HG02610 (cell line): Measurements from ENCODE around the gene ANTXR1.
"Not testable (repeated sequence)": the region's sequence is repeated elsewhere in the genome, so short reads cannot be mapped to it uniquely, and the experiment has no call there.

Experiments
- ATAC-seq: cut with Tn5 transposase; IDR thresholded peaks from one replicate; pipeline ENCODE4 v1.9.1; 2021; ENCODE audit warnings: mild to moderate bottlenecking, moderate library complexity; ENCODE audit not compliant: unreplicated experiment

The ANTXR1 gene

DNA sequence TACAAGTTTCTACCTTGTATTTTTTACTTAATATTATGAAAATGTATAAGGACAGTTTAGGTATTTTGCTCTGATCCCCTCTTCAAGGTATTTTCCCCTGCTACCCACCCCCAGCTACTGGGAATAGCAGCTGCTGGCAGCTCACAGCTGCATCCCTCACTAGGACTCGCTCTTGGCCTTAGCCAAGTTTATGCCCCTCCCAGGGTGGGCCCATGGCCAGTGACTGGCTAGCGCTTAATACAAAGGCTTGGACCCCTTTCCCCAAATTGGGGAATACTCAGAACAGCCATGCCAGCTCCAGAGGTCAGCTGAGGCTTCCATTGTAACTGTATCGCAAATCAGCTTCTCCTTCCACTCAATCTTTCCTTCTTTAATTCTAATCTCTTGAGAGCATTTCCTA is 242.8 kb downstream of the ANTXR1 start:
- ATAC-seq, result no peak

DNA sequence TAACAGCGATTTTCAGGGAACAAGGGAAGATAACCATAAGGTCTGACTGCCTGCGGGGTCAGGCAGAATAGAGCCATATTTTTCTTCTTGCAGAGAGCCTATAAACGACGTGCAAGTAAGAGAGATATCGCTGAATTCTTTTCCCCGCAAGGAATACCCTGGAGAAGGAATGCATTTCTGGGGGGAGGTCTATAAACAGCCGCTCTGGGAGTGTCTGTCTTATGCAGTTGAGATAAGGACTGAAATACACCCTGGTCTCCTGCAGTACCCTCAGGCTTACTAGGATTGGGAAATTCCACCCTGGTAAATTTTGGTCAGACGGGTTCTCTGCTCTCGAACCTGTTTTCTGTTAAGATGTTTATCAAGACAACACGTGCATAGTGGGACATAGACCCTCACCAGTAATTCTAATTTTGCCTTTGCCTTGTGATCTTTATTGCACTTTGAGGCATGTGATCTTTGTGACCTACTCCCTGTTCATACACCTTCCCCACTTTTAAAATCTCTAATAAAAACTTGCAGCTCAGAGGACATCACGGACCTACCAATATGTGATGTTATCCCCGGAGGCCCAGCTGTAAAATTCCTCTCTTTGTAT is 247.1 kb downstream of the ANTXR1 start:
- ATAC-seq, result not testable (repeated sequence)

DNA sequence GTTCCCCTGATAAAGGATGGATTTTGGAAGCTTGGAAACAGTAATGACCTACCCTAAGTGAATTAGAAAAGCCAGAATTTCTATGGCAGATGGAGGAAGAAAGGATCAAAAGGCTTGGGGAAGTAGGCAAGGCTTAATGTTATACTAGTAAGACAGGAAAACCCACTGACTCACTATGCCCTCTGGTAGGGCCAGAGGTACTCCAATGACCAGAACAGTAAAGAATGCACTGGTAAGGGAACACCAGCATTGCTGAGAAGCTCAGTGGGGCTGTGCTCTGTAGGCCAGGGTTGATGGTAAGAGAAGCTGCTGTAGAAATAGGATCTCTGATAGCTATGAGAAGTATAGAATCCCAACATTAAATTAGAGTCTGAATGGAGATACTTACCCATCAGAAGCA is 247.7 kb downstream of the ANTXR1 start:
- no peak for ATAC-seq

DNA sequence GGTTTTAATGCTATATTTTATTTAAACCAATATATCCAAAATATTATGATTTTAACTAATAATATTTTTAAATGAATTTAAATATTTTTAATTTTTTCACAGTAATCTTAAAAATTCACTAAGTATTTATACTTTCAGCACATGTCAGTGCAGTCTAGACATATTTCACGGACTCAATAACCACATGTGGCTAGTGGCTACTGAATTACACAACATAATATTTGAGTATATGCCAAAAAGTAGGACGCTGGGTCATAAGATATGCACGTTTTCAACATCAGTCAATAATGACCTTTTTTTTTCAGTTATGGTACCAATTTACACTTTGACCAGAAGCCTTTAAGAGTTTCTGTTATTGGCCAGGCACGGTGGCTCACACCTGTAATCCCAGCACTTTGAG is 256.4 kb downstream of the ANTXR1 start:
- no peak for ATAC-seq

DNA sequence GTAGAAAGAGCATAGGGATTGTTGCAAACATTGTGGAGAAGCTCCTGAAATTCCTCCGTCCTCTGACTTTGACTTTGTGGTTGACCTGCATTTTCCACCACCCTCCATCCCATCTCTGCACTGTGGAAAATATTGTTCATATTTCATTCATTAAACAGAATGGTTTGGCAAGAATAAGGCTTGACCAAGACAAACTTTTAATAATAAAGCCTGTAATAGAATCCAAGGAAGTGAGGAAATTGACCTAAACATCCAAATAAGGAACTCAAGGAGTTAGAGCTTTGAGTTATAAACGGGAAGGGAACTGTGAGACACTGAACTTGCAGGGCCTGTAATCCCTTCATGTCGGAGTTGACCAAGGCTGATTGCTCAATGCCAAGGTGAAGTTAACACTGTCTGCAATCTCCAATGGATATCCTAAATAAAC is 258.9 kb downstream of the ANTXR1 start:
- ATAC-seq, result no peak

GRCh38 chr2:69272803-69273471 is 260.0 kb downstream of the ANTXR1 start:
- no peak for ATAC-seq

DNA sequence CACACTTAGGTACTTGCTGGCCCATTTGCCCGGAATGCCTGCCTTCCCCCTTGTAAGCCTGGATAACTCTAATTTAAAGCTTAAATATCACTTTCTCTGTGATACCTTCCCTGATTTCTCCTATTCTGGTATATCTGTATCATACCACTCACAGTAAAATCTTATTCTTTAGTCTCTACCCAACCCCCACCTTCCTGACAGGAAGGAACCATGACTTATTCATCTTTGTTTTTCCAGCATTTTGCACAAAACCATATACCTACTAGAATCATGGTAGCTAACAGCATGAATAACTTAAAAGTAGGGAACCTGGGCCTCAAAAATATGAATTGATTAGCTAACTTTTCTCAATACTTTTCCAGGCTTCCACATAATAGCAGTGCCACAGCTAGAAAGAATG is 262.5 kb downstream of the ANTXR1 start:
- no peak for ATAC-seq

- ATAC-seq, result no peak
Observed at GRCh38 chr2:69278366-69278765, 265.4 kb downstream of the ANTXR1 start.

DNA sequence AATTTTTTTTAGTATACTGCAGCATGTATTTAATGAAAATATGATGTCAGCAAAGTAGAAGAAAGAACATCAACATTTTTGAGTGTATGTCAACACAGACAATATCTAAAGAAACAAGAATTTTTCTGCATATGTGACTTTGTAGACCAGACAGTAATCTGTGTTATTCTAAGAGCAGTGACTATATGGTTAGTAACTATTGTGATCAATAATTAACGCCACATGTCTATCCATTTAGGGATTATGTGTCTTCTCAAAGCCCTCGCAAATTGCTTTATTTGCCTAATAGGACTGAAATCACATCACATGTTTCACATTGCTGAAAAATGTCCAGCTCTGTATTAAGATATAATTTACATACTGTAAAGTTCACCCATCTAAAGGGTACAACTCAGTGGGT is 266.2 kb downstream of the ANTXR1 start:
- no peak for ATAC-seq

DNA sequence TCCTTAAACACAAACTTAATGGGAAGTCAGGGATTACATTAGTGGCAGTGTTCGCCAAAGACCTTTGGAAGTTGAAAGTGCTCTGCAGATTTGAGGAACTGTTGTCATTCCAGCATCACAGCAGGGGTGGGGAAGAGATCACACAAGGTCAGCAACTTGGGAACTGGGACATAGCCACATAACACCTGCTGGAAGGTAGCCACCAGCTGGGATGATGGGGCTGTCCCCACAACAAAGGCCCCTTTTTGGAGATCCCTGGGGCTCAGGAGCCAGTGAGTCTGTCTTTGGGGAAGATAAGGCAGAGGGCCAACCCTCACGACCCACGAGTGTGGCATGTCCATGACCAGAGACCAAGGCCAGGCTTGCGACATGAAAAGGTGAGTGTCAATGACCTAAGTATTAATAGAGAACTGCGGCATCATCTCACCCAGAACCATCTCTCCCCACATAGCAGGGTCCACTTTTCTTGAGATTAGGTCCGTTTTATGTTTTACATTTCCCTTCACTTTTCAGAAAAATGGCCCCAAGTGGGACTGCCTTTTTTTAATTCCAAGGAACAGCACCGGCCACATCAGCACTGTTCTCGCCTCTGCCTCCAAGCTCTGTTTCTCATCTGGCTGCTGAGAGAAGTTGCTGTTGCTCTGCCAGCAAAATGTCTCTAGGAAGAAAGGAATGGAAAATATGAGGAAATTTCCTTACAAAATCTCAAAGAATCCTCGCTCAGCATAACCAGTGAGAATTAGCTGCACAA is 267.1 kb downstream of the ANTXR1 start:
- ATAC-seq, result no peak

DNA sequence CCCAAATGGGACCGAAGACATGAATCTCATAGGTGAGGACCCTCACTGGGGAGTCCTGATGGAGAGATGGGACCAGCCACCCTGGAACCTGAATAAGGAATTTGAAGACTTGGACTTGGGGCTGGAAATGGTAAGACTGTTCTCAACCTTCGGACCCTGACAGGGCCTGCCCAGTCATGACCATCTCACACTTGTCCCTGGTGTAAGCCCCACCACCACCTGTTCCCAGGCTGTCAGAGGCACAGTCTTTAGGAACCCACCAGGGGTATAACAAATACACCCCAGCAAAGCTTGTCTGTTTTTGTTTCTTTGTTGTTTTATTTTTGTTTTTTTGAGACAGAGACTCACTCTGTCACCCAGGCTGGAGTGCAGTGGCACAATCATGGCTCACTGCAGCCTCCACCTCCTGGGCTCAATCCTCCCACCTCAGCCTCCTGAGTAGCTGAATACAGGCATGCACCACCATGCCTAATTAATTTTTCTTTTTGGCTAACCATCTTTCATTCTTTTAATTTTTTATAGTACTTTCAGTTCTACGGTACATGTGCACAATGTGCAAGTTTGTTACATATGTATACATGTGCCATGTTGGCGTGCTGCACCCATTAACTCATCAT is 267.9 kb downstream of the ANTXR1 start:
- no peak for ATAC-seq

DNA sequence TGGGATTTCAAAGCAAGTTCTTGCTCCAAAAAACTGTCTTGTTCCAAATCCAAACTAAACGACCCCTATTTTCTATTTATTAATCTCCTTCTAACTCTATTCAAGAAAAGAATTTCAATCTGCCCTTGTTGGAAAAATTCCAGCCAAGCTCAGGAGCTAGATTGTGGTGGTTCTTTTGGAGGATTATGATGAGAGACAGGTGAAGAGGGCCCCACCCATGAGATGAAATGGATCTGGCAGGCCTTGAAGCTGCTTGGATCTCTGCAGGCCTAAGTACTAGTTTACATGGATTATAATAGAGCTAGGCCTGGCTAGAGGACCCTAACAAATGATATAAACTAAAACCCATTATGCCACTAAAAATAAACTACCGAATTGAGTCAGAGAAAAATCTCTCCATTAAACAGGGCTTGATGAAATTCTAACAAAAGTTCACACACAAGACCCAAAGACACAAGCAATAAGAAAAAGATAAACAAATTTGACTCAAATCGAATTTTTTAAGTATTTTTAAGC is 272.5 kb downstream of the ANTXR1 start:
- no peak for ATAC-seq

DNA sequence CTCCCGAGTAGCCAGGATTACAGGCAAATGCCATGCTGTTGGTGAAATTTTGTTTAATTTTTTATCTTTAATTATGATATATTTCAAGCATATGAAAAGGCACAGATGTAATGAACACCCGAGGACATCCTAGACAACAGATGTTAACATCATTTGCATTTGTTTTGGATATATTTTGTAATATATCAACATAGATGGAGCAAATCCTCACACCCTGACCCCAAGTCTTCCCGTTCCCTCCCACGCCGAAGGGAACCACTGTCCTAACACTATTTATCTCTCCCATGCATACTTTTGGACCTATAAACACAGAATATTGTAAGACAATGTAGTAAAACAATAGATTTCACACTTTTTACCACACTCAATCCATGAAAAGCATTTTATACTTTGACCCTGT is 274.6 kb downstream of the ANTXR1 start:
- no peak for ATAC-seq

DNA sequence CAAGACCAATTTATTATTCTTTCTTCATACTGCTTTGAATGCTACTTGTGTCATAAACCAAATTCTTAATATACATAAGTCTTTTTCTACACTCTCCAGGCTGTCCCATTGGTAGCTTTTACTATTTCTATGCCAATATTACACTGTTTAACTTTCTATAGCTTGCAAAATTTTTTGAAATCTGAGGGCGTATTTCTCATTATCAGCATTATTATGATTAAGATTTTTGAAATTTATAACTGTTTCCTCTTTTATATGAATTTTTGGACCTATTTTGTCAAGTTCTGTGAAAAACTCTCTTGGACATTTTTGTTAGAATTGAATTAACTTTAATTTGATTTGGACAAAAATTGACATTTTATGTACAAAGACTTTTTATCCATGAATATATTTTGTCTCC is 275.4 kb downstream of the ANTXR1 start:
- no peak for ATAC-seq

DNA sequence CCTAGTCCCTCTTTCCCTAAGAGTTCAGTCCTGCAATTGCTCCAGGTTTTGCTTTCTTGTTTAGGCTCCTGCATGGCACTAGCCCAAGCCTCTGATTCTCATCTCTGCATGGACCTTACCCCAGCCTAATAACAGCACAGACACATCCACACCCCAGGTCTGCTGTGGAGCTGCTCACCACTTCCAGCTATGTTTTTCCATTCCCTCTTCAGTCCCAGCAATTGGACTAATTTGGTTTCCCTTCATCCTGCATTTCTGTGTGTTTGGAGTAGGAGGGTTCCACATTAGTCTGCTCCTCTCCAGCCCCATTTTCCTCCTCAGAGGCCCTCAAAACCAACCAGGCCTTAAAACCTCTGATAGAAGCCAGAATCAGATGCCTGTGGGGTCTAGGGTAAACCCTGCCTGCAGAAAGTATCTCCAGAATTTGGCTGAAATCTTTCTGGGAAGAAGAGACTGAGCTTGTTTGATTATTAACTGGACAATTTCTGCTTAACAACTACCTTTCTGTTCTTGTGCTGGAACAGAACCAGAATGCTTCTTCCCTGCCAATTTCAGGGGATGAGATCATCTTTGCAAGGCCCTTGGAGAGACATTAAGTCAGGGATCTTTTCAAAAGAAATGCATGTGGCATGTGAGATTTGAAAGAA is 278.1 kb downstream of the ANTXR1 start:
- ATAC-seq, result no peak

GRCh38 chr2:69291721-69292120 is 278.7 kb downstream of the ANTXR1 start:
- ATAC-seq, result no peak

DNA sequence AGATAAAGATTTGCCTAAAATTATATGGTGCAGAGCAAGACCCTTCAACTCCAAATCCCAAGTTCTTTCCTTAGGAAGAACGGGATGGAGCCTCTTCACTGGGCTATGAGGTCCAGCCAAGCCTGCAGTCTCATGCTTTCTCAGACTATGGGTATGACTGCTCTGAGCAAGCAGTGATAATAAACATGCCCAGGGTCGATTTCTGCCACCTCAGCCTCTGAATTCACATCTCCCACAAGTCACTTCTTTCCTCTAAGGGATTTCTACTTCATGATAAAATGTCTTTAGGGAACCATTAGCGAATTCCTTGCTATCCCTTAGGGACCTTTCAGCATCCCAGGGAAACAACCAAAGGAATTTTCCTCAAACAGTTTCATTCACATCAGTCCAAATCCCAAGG is 279.3 kb downstream of the ANTXR1 start:
- no peak for ATAC-seq

- ATAC-seq, result no peak
Observed at GRCh38 chr2:69296421-69296820, 283.4 kb downstream of the ANTXR1 start.

DNA sequence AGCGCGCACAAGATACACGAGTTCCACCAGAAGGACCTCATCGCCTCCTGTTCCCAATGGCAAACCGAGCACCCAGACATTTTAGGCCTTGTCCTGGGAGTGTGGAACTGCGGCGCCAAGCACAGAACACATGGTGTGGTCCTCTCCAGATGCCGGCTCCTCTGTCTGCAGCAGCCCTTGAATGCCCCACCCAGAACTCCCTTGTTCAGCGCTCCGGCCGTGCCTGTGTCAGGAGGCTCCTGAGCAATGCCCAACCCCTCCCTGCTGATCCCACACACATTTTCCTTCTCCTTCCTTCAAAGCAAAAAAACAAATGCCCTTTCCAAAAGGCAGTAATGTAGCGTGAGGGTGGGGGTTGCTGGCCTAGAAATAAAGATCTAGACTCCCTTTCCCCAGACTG is 284.2 kb downstream of the ANTXR1 start:
- ATAC-seq, result no peak

DNA sequence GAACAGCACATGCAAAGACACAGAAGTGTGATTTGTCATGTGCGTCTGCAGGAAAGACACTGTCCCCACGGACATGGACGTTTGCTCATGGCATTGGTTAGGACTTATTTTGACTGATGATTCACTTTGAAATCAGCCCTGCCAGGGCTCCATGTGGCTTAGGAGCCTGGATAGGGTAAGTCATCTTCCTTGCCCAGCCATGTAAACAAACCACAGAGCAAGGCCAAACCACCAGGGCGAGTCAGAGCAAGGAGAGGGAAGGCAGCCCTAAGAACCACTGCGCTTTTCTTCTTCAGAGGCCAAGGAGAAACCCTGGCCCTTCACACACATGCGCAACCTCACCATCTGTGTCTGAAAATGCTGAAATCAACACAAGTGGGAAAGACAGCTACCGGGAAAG is 285.3 kb downstream of the ANTXR1 start:
- ATAC-seq, result no peak

- ATAC-seq, result no peak
Observed at GRCh38 chr2:69298862-69299261, 285.9 kb downstream of the ANTXR1 start.
